ENCODE results near the gene CRNN. TPM values are rescaled to one million over a fixed set of nuclear protein-coding genes. Genes with fewer than 3 reads are reported as not detected.

CRNN gene
- total and polyA plus RNA-seq, 10 of the 15 experiments (the other 5 are each of a cell fraction or from before 2014, with no cell fraction given): not detected

DNA sequence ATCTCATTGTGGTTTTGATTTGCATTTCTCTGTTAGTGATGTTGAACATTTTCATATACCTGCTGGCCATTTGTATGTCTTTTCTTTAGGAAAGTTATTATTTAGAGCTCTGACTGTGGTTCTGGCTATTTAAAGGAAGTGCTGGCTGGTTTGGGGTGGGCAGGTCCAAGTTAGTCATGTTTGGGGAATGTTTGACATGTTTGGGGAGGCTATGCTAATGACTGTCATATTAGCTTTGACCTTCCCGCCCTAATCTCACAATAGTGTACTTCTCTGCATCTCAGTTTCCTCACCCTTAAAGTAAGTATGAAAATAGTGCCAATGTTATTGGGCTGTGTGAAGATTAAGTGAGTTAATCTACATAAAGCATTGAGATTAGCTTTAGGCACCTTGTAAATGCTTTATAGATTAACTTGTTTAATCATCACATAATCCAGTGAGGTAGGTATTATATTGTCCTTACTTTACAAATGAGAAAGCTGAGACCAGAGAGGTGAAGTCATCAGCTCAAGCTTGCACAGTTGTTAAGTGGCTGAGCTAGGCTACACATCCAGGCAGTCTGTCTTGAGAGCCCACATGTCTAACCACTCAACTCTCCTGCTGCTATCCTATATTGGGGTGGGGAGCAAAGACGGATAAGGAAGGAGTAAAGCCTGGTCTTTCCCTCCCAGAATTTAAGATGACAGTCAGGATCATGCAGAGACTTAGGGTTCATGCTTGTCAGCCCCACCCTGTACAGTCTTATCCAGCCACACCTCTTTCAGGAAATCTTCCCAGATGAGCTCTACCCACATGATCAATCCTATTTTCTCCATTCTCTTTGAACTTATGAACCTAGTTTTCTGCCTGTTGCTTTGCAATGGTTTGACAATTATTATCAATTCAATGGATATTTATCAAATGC, 22.8 kb upstream of the CRNN start:
- Histone ChIP-seq H3K9me3 (replicated peaks; ENCODE audit: control insufficient read depth, insufficient read depth, low read length) (no peaks in the 10 kb centered on the region), H3K27ac (ENCODE audit: control insufficient read depth, insufficient read depth) (no peak overlapping the region), H3K36me3 (ENCODE audit: control insufficient read depth in 2 of 2, insufficient read depth in 2 of 2, low read length in 1 of 2) (no peaks in the 10 kb centered on the region), H3K4me3 (no peak overlapping the region), H3K27me3 (replicated peaks in 1 of 2; ENCODE audit: control insufficient read depth in 2 of 2, insufficient read depth in 2 of 2, low read length in 1 of 2) (0 out of 4 replicates have a peak, but pooled peaks cover 0 to 2% of the 10 kb centered on the region in 2 experiments), H4K20me1 (ENCODE audit: control insufficient read depth, insufficient read depth) (no peaks in the 10 kb centered on the region), H3K9ac (ENCODE audit: control insufficient read depth, insufficient read depth, low read length) (no peak overlapping the region), H2AFZ (ENCODE audit: control insufficient read depth, low read depth, low read length) (no peak overlapping the region), H3K4me2 (ENCODE audit: control insufficient read depth, insufficient read depth) (no peak overlapping the region), H3K4me1 (ENCODE audit: control insufficient read depth, insufficient read depth, low read length) (no peaks in the 10 kb centered on the region), H3K79me2 (ENCODE audit: control insufficient read depth, insufficient read depth, low read length) (no peaks in the 10 kb centered on the region)
- intact Hi-C loops (cut with micrococcal nuclease; ENCODE audit: unreplicated experiment): loop anchor here (5.0 kb wide), 1 partner anchor 40 kb away; no protein-coding TSS in a partner anchor
- FAIRE-seq (no peak), ATAC-seq (no peak), DNase-seq (ENCODE audit: low read depth, low spot score) (no peak)
- 0% methylated on average over 2 of the region's 2 CpGs for WGBS (ENCODE audit: insufficient coverage, insufficient replicate concordance, low lambda C conversion rate, missing lambda C conversion rate)
- ChIA-PET RAD21 (ENCODE audit: unreplicated experiment) (interaction anchor here (0.7 to 1.0 kb wide), 2 partner anchors 9 to 22 kb away, joined by 3 to 5 read pairs; no protein-coding TSS in a partner anchor), SMC1A (ENCODE audit: uncharacterized antibody, unreplicated experiment) (interaction anchor here (0.7 to 1.2 kb wide), 4 partner anchors 21 to 90 kb away, joined by 3 to 6 read pairs (median 3); no protein-coding TSS in a partner anchor), POLR2A (no interaction called here), CTCF (interaction anchor here (0.6 to 1.6 kb wide), 4 partner anchors 17 to 280 kb away, joined by 3 to 13 read pairs (median 3); no protein-coding TSS in a partner anchor)
- in situ Hi-C loops (cut with MboI): no loop called here
- BruUV-seq (replicated peaks): no TSS peak
- no peak for TF ChIP-seq PAX5 (IDR thresholded peaks at IDR 0.05; ENCODE audit: borderline replicate concordance, low read depth, low read length)
- no peak for TF ChIP-seq NFYB (IDR thresholded peaks at IDR 0.05; ENCODE audit: insufficient read depth, low read depth, low read length)
- no peak for TF ChIP-seq CREB1 (IDR thresholded peaks at IDR 0.05; ENCODE audit: low read depth)
- TF ChIP-seq ESRRA (IDR thresholded peaks at IDR 0.05; ENCODE audit: low read length): no peak
- TF ChIP-seq, protein P1, sequence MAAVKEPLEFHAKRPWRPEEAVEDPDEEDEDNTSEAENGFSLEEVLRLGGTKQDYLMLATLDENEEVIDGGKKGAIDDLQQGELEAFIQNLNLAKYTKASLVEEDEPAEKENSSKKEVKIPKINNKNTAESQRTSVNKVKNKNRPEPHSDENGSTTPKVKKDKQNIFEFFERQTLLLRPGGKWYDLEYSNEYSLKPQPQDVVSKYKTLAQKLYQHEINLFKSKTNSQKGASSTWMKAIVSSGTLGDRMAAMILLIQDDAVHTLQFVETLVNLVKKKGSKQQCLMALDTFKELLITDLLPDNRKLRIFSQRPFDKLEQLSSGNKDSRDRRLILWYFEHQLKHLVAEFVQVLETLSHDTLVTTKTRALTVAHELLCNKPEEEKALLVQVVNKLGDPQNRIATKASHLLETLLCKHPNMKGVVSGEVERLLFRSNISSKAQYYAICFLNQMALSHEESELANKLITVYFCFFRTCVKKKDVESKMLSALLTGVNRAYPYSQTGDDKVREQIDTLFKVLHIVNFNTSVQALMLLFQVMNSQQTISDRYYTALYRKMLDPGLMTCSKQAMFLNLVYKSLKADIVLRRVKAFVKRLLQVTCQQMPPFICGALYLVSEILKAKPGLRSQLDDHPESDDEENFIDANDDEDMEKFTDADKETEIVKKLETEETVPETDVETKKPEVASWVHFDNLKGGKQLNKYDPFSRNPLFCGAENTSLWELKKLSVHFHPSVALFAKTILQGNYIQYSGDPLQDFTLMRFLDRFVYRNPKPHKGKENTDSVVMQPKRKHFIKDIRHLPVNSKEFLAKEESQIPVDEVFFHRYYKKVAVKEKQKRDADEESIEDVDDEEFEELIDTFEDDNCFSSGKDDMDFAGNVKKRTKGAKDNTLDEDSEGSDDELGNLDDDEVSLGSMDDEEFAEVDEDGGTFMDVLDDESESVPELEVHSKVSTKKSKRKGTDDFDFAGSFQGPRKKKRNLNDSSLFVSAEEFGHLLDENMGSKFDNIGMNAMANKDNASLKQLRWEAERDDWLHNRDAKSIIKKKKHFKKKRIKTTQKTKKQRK (IDR thresholded peaks at IDR 0.05; ENCODE audit: low read depth, low read length): no peak
- TF ChIP-seq, protein P2, sequence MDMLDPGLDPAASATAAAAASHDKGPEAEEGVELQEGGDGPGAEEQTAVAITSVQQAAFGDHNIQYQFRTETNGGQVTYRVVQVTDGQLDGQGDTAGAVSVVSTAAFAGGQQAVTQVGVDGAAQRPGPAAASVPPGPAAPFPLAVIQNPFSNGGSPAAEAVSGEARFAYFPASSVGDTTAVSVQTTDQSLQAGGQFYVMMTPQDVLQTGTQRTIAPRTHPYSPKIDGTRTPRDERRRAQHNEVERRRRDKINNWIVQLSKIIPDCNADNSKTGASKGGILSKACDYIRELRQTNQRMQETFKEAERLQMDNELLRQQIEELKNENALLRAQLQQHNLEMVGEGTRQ (IDR thresholded peaks at IDR 0.05; ENCODE audit: borderline replicate concordance, low read depth, low read length): no peak
- TF ChIP-seq, protein P3, sequence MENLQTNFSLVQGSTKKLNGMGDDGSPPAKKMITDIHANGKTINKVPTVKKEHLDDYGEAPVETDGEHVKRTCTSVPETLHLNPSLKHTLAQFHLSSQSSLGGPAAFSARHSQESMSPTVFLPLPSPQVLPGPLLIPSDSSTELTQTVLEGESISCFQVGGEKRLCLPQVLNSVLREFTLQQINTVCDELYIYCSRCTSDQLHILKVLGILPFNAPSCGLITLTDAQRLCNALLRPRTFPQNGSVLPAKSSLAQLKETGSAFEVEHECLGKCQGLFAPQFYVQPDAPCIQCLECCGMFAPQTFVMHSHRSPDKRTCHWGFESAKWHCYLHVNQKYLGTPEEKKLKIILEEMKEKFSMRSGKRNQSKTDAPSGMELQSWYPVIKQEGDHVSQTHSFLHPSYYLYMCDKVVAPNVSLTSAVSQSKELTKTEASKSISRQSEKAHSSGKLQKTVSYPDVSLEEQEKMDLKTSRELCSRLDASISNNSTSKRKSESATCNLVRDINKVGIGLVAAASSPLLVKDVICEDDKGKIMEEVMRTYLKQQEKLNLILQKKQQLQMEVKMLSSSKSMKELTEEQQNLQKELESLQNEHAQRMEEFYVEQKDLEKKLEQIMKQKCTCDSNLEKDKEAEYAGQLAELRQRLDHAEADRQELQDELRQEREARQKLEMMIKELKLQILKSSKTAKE (IDR thresholded peaks at IDR 0.05; ENCODE audit: low read depth, poor library complexity, severe bottlenecking): no peak
- TF ChIP-seq SUPT20H (IDR thresholded peaks at IDR 0.05; ENCODE audit: borderline replicate concordance, control insufficient read depth, low read depth, low read length): no peak
- TF ChIP-seq, protein P4, sequence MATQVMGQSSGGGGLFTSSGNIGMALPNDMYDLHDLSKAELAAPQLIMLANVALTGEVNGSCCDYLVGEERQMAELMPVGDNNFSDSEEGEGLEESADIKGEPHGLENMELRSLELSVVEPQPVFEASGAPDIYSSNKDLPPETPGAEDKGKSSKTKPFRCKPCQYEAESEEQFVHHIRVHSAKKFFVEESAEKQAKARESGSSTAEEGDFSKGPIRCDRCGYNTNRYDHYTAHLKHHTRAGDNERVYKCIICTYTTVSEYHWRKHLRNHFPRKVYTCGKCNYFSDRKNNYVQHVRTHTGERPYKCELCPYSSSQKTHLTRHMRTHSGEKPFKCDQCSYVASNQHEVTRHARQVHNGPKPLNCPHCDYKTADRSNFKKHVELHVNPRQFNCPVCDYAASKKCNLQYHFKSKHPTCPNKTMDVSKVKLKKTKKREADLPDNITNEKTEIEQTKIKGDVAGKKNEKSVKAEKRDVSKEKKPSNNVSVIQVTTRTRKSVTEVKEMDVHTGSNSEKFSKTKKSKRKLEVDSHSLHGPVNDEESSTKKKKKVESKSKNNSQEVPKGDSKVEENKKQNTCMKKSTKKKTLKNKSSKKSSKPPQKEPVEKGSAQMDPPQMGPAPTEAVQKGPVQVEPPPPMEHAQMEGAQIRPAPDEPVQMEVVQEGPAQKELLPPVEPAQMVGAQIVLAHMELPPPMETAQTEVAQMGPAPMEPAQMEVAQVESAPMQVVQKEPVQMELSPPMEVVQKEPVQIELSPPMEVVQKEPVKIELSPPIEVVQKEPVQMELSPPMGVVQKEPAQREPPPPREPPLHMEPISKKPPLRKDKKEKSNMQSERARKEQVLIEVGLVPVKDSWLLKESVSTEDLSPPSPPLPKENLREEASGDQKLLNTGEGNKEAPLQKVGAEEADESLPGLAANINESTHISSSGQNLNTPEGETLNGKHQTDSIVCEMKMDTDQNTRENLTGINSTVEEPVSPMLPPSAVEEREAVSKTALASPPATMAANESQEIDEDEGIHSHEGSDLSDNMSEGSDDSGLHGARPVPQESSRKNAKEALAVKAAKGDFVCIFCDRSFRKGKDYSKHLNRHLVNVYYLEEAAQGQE (IDR thresholded peaks at IDR 0.05; ENCODE audit: low read depth, low read length): no peak
- no peak for TF ChIP-seq POLR2AphosphoS5 (IDR thresholded peaks at IDR 0.05; ENCODE audit: low read length)

Measured in GM12878 (cell line).